DOHH2 (cell line): Measurements from ENCODE around the gene CHMP6.
A peak's percentile ranks its signal among the peaks of the same experiment; 100 is the strongest.

Experiments used
- H3F3A ChIP-seq: fragments of 200-600 bp; sonication (generic), shearing (Covaris generic); 2 replicates; pipeline ENCODE4 v1.6.0; 2016; ENCODE audit warnings: antibody characterized with exemption, mild to moderate bottlenecking; ENCODE audit not compliant: control insufficient read depth, insufficient read depth
- H3K27ac ChIP-seq: fragments of 200-600 bp; sonication (generic); 2 replicates; pipeline ENCODE4 v1.5.1; 2014; ENCODE audit warnings: low read depth, mild to moderate bottlenecking, low read length, moderate library complexity
- H3K27me3 ChIP-seq: fragments of 200-600 bp; sonication (generic); 2 replicates; pipeline ENCODE4 v1.6.1; 2014; ENCODE audit warnings: mild to moderate bottlenecking, low read length, mixed read lengths; ENCODE audit not compliant: control insufficient read depth
- H3K36me3 ChIP-seq: fragments of 200-600 bp; sonication (generic); 2 replicates; pipeline ENCODE4 v1.6.1; 2014; ENCODE audit warnings: mild to moderate bottlenecking, low read length, moderate library complexity, mixed read lengths; ENCODE audit not compliant: control insufficient read depth
- H3K4me1 ChIP-seq: fragments of 200-600 bp; sonication (generic); 2 replicates; pipeline ENCODE4 v1.6.1; 2014; ENCODE audit warnings: mild to moderate bottlenecking, low read length, mixed read lengths; ENCODE audit not compliant: control insufficient read depth
- H3K4me2 ChIP-seq: fragments of 200-600 bp; sonication (generic); 2 replicates; pipeline ENCODE4 v1.6.0; 2014; ENCODE audit warnings: mild to moderate bottlenecking, low read length, moderate library complexity
- H3K4me3 ChIP-seq: fragments of 200-600 bp; sonication (generic); 2 replicates; pipeline ENCODE4 v1.5.1; 2014; ENCODE audit warnings: mild to moderate bottlenecking, low read length, mixed read lengths
- H3K79me2 ChIP-seq: fragments of 200-600 bp; sonication (generic); 2 replicates; pipeline ENCODE4 v1.6.1; 2014; ENCODE audit warnings: mild to moderate bottlenecking, low read length, mixed read lengths; ENCODE audit not compliant: control insufficient read depth
- H3K9me2 ChIP-seq: fragments of 200-600 bp; sonication (generic); replicated peaks from 2 replicates; pipeline ENCODE4 v1.6.1; 2014; ENCODE audit warnings: mild to moderate bottlenecking, low read length, mixed read lengths; ENCODE audit not compliant: control insufficient read depth
- H3K9me3 ChIP-seq: fragments of 200-600 bp; sonication (generic); 2 replicates; pipeline ENCODE4 v1.6.1; 2014; ENCODE audit warnings: antibody characterized with exemption, low read length, mixed read lengths; ENCODE audit not compliant: control insufficient read depth, insufficient read depth
- H4K20me1 ChIP-seq: fragments of 200-600 bp; sonication (generic); 2 replicates; pipeline ENCODE4 v1.6.0; 2014; ENCODE audit warnings: low read depth, mild to moderate bottlenecking, antibody characterized with exemption, low read length, moderate library complexity; ENCODE audit not compliant: control insufficient read depth, insufficient read depth
- CTCF ChIP-seq: fragments of 200-600 bp; sonication (generic); IDR thresholded peaks from one replicate; pipeline ENCODE4 v1.5.1; 2014; ENCODE audit warnings: antibody characterized with exemption, mild to moderate bottlenecking, low read depth, low read length; ENCODE audit not compliant: poor library complexity, severe bottlenecking
- EZH2phosphoT487 ChIP-seq: fragments of 200-600 bp; sonication (generic); IDR thresholded peaks from 2 replicates; pipeline ENCODE4 v1.6.1; 2017; ENCODE audit warnings: borderline replicate concordance, mild to moderate bottlenecking, antibody characterized with exemption, low read length, moderate library complexity, mixed read lengths

Gene CHMP6

GRCh38 chr17:81034168-81034777, 42.6 kb downstream of the CHMP6 start:
- Histone ChIP-seq H3F3A (no peaks in the 10 kb centered on the region), H3K4me3 (peak overlapping the region; percentile 55), H3K36me3 (no peaks in the 10 kb centered on the region), H3K9me3 (no peaks in the 10 kb centered on the region), H3K4me2 (peak overlapping the region; percentile 59), H4K20me1 (no peaks in the 10 kb centered on the region; the same call in 1 of the 2 replicates), H3K9me2 (no peaks in the 10 kb centered on the region), H3K79me2 (no peaks in the 10 kb centered on the region), H3K27ac (no peak overlapping the region), H3K4me1 (peaks cover 4% of the 10 kb centered on the region), H3K27me3 (peaks cover 22% of the 10 kb centered on the region)
- TF ChIP-seq EZH2phosphoT487 (no peak), CTCF (no peak)

DNA sequence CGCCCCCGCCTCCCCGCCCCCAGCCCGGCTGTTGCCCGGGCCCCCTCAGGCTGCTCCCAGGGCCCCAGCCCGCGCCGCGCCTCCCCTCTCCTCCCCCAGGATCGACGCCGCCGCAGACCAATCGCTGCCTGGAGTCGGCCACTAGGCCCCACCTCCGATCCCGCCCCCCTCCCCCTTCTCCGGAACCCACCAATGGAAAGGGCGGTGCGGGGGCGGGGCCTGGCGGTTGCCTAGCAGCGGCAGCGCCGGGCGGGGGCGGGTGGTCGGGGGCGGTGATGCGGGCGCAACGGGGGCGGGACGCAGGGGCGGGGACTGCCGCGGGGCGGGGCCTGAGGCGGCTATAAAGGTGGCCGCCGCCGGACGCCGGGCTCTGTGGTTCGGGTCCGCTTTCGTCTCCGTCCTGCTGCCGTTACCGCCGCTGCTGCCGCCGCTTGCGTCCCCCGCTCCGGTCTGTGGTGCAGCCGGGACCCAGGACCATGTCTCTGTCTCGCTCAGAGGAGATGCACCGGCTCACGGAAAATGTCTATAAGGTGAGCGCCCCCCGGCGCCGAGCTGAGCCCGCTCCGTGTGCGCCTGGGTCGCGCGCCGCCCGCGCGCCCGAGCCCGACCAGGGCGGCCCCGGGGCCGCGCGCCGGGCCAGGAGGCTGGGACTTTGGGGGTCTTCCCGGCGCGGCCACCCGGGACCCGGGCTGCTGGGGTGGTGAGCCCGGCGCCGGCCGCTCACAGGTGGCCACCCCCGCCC, 43.3 kb downstream of the CHMP6 start, which contains the start of gene BAIAP2:
TSS of gene BAIAP2 (plus strand) at position 373 of the 742 bp plus-strand sequence. CDS start at position 477, 104 bp downstream.
- H3F3A ChIP-seq, result no peaks in the 10 kb centered on the region
- TF ChIP-seq EZH2phosphoT487 (no peak), CTCF (peak; percentile 29)
- no peaks in the 10 kb centered on the region for H3K79me2 ChIP-seq
- no peak within 1 kb of the TSS for H3K27ac ChIP-seq
- peak within 1 kb of the TSS; percentile 66 for H3K4me3 ChIP-seq
- H3K4me1 ChIP-seq, result peaks cover 4% of the 10 kb centered on the region
- H3K9me3 ChIP-seq, result no peaks in the 10 kb centered on the region
- H3K27me3 ChIP-seq, result peaks cover 22% of the 10 kb centered on the region
- H4K20me1 ChIP-seq, result no peaks in the 10 kb centered on the region; the same call in 1 of the 2 replicates
- H3K4me2 ChIP-seq, result peak within 1 kb of the TSS; percentile 63
- no peaks in the 10 kb centered on the region for H3K9me2 ChIP-seq
- no peaks in the 10 kb centered on the region for H3K36me3 ChIP-seq

GRCh38 chr17:81035521-81036196, 44.0 kb downstream of the CHMP6 start:
- Histone ChIP-seq H3K9me2 (no peaks in the 10 kb centered on the region), H3K36me3 (no peaks in the 10 kb centered on the region), H3K4me2 (no peak overlapping the region), H3K27ac (no peak overlapping the region), H3K9me3 (no peaks in the 10 kb centered on the region), H3K79me2 (no peaks in the 10 kb centered on the region), H4K20me1 (no peaks in the 10 kb centered on the region; the same call in 1 of the 2 replicates), H3K4me1 (peaks cover 4% of the 10 kb centered on the region), H3K27me3 (peaks cover 22% of the 10 kb centered on the region), H3K4me3 (no peak overlapping the region), H3F3A (no peaks in the 10 kb centered on the region)
- TF ChIP-seq CTCF (no peak), EZH2phosphoT487 (no peak)
